WTC11 (cell line): ENCODE data around the gene IL10RA. TPM values are rescaled to one million over a fixed set of nuclear protein-coding genes. Genes with fewer than 3 reads are reported as not detected.

Source experiments
- ATAC-seq: fragments of 200-7000 bp; cut with Tn5 transposase; 2 replicates; pipeline ENCODE4 v1.10.0; 2021; ENCODE audit warnings: mild to moderate bottlenecking, moderate library complexity
- CTCF ChIA-PET: fragments of 300-600 bp; sonication (Branson Sonifier 250); formaldehyde crosslinking; loops from one replicate; lab custom pipeline; 2021; ENCODE audit warnings: antibody characterized with exemption; lab: Charles Lee
- POLR2A ChIA-PET: fragments of 350-600 bp; sonication (Branson Sonifier 250); formaldehyde crosslinking; loops from one replicate; lab custom pipeline; 2021; ENCODE audit warnings: antibody characterized with exemption; lab: Charles Lee
- DNase-seq: peaks from one replicate; pipeline ENCODE4 v3.0.0; 2021; ENCODE audit warnings: low spot score
- H3K27ac Mint-ChIP-seq: 2 replicates; pipeline ENCODE4 v1.8.0; 2021; ENCODE audit warnings: mixed read lengths
- H3K27me3 Mint-ChIP-seq: 2 replicates; pipeline ENCODE4 v1.8.0; 2021; ENCODE audit warnings: low read depth, mild to moderate bottlenecking, moderate library complexity, mixed read lengths
- H3K36me3 Mint-ChIP-seq: 2 replicates; pipeline ENCODE4 v1.8.0; 2021; ENCODE audit warnings: mixed read lengths
- H3K4me1 Mint-ChIP-seq: 2 replicates; pipeline ENCODE4 v1.8.0; 2022; ENCODE audit warnings: mixed read lengths
- H3K4me3 Mint-ChIP-seq: 2 replicates; pipeline ENCODE4 v1.8.0; 2021; ENCODE audit warnings: mild to moderate bottlenecking, moderate library complexity, mixed read lengths
- H3K9me3 Mint-ChIP-seq: 2 replicates; pipeline ENCODE4 v1.8.0; 2021; ENCODE audit warnings: mixed read lengths
- CREB1 ChIP-seq: sonication (generic); formaldehyde crosslinking; IDR thresholded peaks from 2 replicates; pipeline ENCODE4 v1.8.0; 2023; ENCODE audit warnings: mild to moderate bottlenecking, missing genetic modification reagents
- CREM ChIP-seq: sonication (generic); formaldehyde crosslinking; IDR thresholded peaks from 2 replicates; pipeline ENCODE4 v1.8.1; 2022; ENCODE audit warnings: mild to moderate bottlenecking, missing genetic modification reagents, moderate library complexity
- ESRRA ChIP-seq: sonication (generic); formaldehyde crosslinking; IDR thresholded peaks from 2 replicates; pipeline ENCODE4 v1.8.1; 2022; ENCODE audit warnings: mild to moderate bottlenecking, missing genetic modification reagents, borderline replicate concordance
- NFATC4 ChIP-seq: fragments of 250-450 bp; sonication (Bioruptor Pico); IDR thresholded peaks from 2 replicates; pipeline ENCODE4 v1.9.0; 2021; ENCODE audit warnings: mild to moderate bottlenecking
- NFE2L1 ChIP-seq: sonication (generic); formaldehyde crosslinking; IDR thresholded peaks from 2 replicates; pipeline ENCODE4 v1.8.1; 2023; ENCODE audit warnings: missing genetic modification reagents
- NR3C1 ChIP-seq: sonication (generic); formaldehyde crosslinking; conservative IDR thresholded peaks from 2 replicates; pipeline ENCODE4 v1.8.1; 2023; ENCODE audit warnings: low read depth, mild to moderate bottlenecking, missing genetic modification reagents
- RORB ChIP-seq: fragments of 250-450 bp; sonication (Bioruptor Pico); IDR thresholded peaks from 2 replicates; pipeline ENCODE4 v1.9.0; 2021; ENCODE audit warnings: mild to moderate bottlenecking
- TCF7 ChIP-seq: sonication (generic); formaldehyde crosslinking; IDR thresholded peaks from 2 replicates; pipeline ENCODE4 v1.8.0; 2022; ENCODE audit warnings: mild to moderate bottlenecking, low read depth, missing genetic modification reagents, moderate library complexity
- ZNF232 ChIP-seq: sonication (generic); formaldehyde crosslinking; IDR thresholded peaks from 2 replicates; pipeline ENCODE4 v1.8.0; 2022; ENCODE audit warnings: mild to moderate bottlenecking, missing genetic modification reagents
- total RNA-seq: library from RNA; stranded (reverse); gene quantifications from 3 replicates; pipeline ENCODE4 v1.2.3, GENCODE V29; 2021
- TF ChIP-seq, protein P1 (sequence below): sonication (generic); formaldehyde crosslinking; IDR thresholded peaks from 2 replicates; pipeline ENCODE4 v1.8.1; 2023; ENCODE audit warnings: mild to moderate bottlenecking, missing genetic modification reagents, moderate library complexity
- TF ChIP-seq, protein P2 (sequence below): sonication (generic); formaldehyde crosslinking; IDR thresholded peaks from 2 replicates; pipeline ENCODE4 v1.8.0; 2022; ENCODE audit warnings: mild to moderate bottlenecking, missing genetic modification reagents
- TF ChIP-seq, protein P3 (sequence below): sonication (generic); formaldehyde crosslinking; IDR thresholded peaks from 2 replicates; pipeline ENCODE4 v1.8.0; 2023; ENCODE audit warnings: missing genetic modification reagents
- TF ChIP-seq, protein P4 (sequence below): sonication (generic); formaldehyde crosslinking; conservative IDR thresholded peaks from 2 replicates; pipeline ENCODE4 v1.8.1; 2022; ENCODE audit warnings: mild to moderate bottlenecking, missing genetic modification reagents
- TF ChIP-seq, protein P5 (sequence below): fragments of 250-450 bp; sonication (Bioruptor Pico); IDR thresholded peaks from 2 replicates; pipeline ENCODE4 v2.1.2; 2022; ENCODE audit warnings: mild to moderate bottlenecking, moderate library complexity
- TF ChIP-seq, protein P6 (sequence below): sonication (generic); formaldehyde crosslinking; IDR thresholded peaks from 2 replicates; pipeline ENCODE4 v1.8.1; 2023; ENCODE audit warnings: mild to moderate bottlenecking, missing genetic modification reagents
- TF ChIP-seq, protein P7 (sequence below): sonication (generic); formaldehyde crosslinking; IDR thresholded peaks from 2 replicates; pipeline ENCODE4 v1.8.0; 2022; ENCODE audit warnings: missing genetic modification reagents

The IL10RA gene
- total RNA-seq, 1 experiment from 2014 or later = 0.74 TPM

DNA sequence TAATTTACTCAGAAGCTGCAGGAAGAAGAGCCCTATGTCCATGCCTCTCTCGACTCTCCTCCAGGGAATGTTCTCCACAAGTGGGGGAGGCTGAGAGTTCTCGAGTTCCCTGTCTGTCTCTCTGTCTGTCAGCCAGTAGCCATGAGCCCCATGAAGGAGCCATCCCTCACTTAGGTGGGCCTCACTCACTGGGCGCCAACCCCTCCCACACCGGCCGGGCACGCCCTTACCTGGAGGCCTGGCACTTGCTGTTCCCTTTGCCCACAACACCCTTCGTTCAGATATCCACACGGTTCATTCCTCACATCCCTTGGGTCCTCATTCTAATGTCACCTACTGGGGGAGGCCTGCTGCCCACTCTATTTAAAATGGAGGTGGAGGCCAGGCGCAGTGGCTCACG, 14.2 kb upstream of the IL10RA start (continued):
- TF ChIP-seq, protein P1, sequence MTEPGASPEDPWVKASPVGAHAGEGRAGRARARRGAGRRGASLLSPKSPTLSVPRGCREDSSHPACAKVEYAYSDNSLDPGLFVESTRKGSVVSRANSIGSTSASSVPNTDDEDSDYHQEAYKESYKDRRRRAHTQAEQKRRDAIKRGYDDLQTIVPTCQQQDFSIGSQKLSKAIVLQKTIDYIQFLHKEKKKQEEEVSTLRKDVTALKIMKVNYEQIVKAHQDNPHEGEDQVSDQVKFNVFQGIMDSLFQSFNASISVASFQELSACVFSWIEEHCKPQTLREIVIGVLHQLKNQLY (CRISPR knock-in tag) = no peak

DNA sequence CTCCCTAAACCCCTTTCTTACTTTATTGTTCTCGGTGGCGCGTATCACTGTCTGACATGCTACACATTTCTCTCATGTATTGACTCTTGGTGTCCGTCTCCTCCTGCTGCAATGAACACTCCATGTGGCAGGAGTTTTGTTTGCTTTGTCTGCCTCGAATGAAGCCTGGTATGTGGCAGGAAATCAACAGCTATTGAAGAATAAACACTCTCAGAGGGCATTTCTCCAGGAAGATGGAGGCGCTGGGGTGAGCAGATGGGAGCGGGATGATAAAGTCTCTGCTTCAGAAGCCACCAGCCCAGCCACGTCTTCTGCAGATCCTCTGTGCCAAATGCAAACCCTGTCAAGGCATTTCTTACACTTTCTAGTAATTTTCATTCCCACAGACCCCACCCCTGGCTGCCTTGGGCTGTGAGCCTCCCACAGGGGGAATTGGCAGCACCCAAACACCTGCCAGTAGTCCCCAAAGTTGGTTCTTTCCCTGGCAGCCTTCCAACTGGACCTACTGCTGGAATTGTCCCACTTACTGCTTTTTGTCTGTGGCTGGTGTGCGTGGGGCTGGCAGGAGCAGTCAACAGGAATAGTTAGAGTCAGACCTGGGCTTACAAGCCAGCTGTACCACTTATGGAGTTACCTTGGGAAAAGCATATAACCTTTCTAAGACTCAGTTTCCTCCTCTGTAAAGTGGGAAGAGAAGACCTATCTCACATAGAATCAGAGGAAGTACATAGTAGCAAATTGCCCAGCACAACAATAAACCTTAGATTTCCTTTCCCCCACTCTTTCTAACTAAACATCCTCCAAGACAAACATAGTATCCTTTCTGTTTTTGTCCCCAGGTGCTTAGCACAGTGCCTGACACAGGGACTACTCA, 13.3 kb upstream of the IL10RA start:
- no peak for ATAC-seq
- no peaks in the 10 kb centered on the region for H3K4me1 Mint-ChIP-seq
- no peak for DNase-seq
- no peak overlapping the region for H3K27ac Mint-ChIP-seq
- POLR2A ChIA-PET = no interaction called here
- no peak overlapping the region for H3K4me3 Mint-ChIP-seq
- H3K27me3 Mint-ChIP-seq = no peaks in the 10 kb centered on the region; the same call in 1 of the 2 replicates
- CTCF ChIA-PET = interaction anchor here (2.2 kb wide), 1 partner anchor 81 kb away, joined by 6 read pairs; no protein-coding TSS in a partner anchor
- H3K36me3 Mint-ChIP-seq = no peaks in the 10 kb centered on the region
- no peaks in the 10 kb centered on the region for H3K9me3 Mint-ChIP-seq
- TF ChIP-seq NFE2L1 (CRISPR knock-in tag) (no peak), NFATC4 (CRISPR knock-in tag) (no peak), NR3C1 (CRISPR knock-in tag) (no peak), CREB1 (CRISPR knock-in tag) (no peak), ZNF232 (CRISPR knock-in tag) (no peak), ESRRA (CRISPR knock-in tag) (no peak), TCF7 (CRISPR knock-in tag) (no peak)
- TF ChIP-seq, protein P2, sequence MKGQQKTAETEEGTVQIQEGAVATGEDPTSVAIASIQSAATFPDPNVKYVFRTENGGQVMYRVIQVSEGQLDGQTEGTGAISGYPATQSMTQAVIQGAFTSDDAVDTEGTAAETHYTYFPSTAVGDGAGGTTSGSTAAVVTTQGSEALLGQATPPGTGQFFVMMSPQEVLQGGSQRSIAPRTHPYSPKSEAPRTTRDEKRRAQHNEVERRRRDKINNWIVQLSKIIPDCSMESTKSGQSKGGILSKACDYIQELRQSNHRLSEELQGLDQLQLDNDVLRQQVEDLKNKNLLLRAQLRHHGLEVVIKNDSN (CRISPR knock-in tag) = no peak
- TF ChIP-seq, protein P1 (CRISPR knock-in tag) = no peak
- TF ChIP-seq, protein P3, sequence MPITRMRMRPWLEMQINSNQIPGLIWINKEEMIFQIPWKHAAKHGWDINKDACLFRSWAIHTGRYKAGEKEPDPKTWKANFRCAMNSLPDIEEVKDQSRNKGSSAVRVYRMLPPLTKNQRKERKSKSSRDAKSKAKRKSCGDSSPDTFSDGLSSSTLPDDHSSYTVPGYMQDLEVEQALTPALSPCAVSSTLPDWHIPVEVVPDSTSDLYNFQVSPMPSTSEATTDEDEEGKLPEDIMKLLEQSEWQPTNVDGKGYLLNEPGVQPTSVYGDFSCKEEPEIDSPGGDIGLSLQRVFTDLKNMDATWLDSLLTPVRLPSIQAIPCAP (CRISPR knock-in tag) = no peak

DNA sequence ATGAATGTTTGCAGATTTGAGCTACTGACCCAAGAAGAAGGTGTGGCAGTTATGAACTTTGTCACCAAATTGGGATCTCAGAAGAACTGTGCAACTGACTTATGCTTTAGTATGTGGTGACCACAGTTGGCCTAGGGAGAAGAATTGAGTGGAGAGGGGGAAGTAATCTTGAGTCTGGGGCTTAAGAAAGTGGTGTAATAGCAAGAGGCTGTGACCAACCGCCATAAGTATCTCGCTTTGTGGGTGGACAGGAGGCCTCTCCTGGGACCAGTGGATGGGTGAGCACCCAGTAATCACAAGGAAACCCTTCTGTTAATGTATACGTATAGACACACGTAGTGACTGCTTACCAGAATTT, 12.7 kb upstream of the IL10RA start:
- ChIA-PET POLR2A (no interaction called here), CTCF (no interaction called here)
- H3K27me3 Mint-ChIP-seq = no peaks in the 10 kb centered on the region
- ATAC-seq = no peak
- no peak overlapping the region for H3K4me3 Mint-ChIP-seq
- DNase-seq = no peak
- no peaks in the 10 kb centered on the region for H3K36me3 Mint-ChIP-seq
- no peaks in the 10 kb centered on the region for H3K4me1 Mint-ChIP-seq
- no peak overlapping the region for H3K27ac Mint-ChIP-seq
- TF ChIP-seq, protein P4, sequence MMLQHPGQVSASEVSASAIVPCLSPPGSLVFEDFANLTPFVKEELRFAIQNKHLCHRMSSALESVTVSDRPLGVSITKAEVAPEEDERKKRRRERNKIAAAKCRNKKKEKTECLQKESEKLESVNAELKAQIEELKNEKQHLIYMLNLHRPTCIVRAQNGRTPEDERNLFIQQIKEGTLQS = no peak
- no peaks in the 10 kb centered on the region for H3K9me3 Mint-ChIP-seq

DNA sequence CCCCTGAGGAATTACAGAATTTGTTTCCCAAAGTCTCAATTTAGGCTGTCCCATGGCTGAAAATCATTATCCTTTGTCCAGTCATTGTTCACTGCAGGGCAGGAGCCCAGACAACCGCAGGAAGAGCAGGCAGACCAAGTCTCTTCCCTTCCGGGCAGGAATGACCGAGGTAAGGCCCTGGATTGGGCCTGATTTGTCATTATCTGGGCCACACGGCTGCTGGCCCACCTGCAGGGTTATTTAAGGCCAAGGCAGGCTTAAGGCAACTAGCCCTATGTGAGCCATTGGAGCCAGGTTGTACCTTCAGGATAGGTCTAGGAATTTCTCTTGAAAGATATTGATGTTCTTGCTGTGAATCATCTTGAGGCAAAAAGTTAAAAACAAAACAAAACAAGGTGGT, 9.7 kb upstream of the IL10RA start:
- H3K27me3 Mint-ChIP-seq = peaks cover 2% of the 10 kb centered on the region
- POLR2A ChIA-PET = no interaction called here
- DNase-seq (no peak), ATAC-seq (no peak)
- CTCF ChIA-PET = interaction anchor here (1.5 to 3.1 kb wide), 2 partner anchors 29 to 78 kb away, joined by 4 to 10 read pairs; no protein-coding TSS in a partner anchor
- TF ChIP-seq, protein P5, sequence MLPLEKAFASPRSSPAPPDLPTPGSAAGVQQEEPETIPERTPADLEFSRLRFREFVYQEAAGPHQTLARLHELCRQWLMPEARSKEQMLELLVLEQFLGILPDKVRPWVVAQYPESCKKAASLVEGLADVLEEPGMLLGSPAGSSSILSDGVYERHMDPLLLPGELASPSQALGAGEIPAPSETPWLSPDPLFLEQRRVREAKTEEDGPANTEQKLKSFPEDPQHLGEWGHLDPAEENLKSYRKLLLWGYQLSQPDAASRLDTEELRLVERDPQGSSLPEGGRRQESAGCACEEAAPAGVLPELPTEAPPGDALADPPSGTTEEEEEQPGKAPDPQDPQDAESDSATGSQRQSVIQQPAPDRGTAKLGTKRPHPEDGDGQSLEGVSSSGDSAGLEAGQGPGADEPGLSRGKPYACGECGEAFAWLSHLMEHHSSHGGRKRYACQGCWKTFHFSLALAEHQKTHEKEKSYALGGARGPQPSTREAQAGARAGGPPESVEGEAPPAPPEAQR = no peak
- TF ChIP-seq, protein P6, sequence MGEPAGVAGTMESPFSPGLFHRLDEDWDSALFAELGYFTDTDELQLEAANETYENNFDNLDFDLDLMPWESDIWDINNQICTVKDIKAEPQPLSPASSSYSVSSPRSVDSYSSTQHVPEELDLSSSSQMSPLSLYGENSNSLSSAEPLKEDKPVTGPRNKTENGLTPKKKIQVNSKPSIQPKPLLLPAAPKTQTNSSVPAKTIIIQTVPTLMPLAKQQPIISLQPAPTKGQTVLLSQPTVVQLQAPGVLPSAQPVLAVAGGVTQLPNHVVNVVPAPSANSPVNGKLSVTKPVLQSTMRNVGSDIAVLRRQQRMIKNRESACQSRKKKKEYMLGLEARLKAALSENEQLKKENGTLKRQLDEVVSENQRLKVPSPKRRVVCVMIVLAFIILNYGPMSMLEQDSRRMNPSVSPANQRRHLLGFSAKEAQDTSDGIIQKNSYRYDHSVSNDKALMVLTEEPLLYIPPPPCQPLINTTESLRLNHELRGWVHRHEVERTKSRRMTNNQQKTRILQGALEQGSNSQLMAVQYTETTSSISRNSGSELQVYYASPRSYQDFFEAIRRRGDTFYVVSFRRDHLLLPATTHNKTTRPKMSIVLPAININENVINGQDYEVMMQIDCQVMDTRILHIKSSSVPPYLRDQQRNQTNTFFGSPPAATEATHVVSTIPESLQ (CRISPR knock-in tag) = no peak
- TF ChIP-seq NFATC4 (CRISPR knock-in tag) = no peak
- TF ChIP-seq, protein P7, sequence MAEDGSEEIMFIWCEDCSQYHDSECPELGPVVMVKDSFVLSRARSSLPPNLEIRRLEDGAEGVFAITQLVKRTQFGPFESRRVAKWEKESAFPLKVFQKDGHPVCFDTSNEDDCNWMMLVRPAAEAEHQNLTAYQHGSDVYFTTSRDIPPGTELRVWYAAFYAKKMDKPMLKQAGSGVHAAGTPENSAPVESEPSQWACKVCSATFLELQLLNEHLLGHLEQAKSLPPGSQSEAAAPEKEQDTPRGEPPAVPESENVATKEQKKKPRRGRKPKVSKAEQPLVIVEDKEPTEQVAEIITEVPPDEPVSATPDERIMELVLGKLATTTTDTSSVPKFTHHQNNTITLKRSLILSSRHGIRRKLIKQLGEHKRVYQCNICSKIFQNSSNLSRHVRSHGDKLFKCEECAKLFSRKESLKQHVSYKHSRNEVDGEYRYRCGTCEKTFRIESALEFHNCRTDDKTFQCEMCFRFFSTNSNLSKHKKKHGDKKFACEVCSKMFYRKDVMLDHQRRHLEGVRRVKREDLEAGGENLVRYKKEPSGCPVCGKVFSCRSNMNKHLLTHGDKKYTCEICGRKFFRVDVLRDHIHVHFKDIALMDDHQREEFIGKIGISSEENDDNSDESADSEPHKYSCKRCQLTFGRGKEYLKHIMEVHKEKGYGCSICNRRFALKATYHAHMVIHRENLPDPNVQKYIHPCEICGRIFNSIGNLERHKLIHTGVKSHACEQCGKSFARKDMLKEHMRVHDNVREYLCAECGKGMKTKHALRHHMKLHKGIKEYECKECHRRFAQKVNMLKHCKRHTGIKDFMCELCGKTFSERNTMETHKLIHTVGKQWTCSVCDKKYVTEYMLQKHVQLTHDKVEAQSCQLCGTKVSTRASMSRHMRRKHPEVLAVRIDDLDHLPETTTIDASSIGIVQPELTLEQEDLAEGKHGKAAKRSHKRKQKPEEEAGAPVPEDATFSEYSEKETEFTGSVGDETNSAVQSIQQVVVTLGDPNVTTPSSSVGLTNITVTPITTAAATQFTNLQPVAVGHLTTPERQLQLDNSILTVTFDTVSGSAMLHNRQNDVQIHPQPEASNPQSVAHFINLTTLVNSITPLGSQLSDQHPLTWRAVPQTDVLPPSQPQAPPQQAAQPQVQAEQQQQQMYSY (CRISPR knock-in tag) = no peak
- no peak for TF ChIP-seq CREM (CRISPR knock-in tag)
- TF ChIP-seq RORB (CRISPR knock-in tag) = no peak
- H3K4me1 Mint-ChIP-seq = peaks cover 5% of the 10 kb centered on the region
- no peak overlapping the region for H3K27ac Mint-ChIP-seq
- H3K4me3 Mint-ChIP-seq = no peak overlapping the region
- H3K36me3 Mint-ChIP-seq = no peaks in the 10 kb centered on the region
- H3K9me3 Mint-ChIP-seq = no peaks in the 10 kb centered on the region
